ENCODE data around the gene ZFAND3. TPM values are rescaled to one million over a fixed set of nuclear protein-coding genes. Genes with fewer than 3 reads are reported as not detected.
A peak's percentile ranks its signal among the peaks of the same experiment; 100 is the strongest.

The ZFAND3 gene
- total and polyA plus RNA-seq, 10 of the 15 experiments (the other 5 are each of a cell fraction or from before 2014, with no cell fraction given), result 0.90 to 34.4 (median 16.3) TPM

DNA sequence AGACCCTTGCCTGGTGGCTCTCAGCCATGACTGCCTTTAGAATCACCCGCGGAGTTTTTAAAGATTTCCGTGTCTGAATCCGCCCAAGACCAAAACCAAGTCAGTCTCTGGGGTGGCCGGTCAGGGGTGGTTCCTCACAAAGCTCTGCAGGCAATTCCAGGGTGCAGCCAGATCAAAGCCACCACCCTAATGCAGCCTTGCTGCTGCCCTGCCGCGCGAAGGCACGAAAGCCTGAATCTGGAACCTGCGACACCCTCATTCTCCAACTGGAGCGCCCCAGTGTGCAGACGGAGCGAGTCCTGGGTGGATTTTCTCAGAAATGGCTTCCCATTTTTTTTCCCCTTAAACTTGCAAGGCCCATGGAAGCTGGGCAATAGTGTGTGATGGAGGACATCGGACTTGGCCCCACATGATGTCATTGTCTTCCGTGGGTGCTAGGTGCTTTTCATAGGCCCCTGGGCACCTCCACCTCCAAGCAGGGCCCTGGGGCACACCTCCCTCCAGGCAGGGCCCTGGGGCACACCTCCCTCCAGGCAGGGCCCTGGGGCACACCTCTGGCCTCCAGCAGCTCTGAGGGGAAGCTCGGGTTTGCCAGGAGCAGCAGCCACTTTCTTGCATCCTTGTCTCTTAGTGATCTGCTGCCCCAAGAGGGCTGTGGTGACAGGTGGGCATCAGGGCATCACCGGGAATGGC, 343.1 kb downstream of the ZFAND3 start:
- no peak overlapping the region for H3K27ac ChIP-seq (ENCODE audit: control insufficient read depth, insufficient read depth)
- intact Hi-C loops (cut with micrococcal nuclease; ENCODE audit: unreplicated experiment) (no loop called here), in situ Hi-C loops (cut with MboI) (no loop called here)
- ChIA-PET SMC1A (ENCODE audit: uncharacterized antibody, unreplicated experiment) (no interaction called here), CTCF (interaction anchor here (0.5 kb wide), 1 partner anchor 303 kb away, joined by 3 read pairs; no protein-coding TSS in a partner anchor), POLR2A (no interaction called here), RAD21 (ENCODE audit: unreplicated experiment) (no interaction called here)
- no peak for DNase-seq (ENCODE audit: low read depth, low spot score)
- peak; percentile 27; the same call in 1 of the 3 replicates for ATAC-seq
- no peak overlapping the region for H3K4me3 ChIP-seq
- no peaks in the 10 kb centered on the region; a peak in 2 of 4 replicates for H3K36me3 ChIP-seq (ENCODE audit: control insufficient read depth in 2 of 2, insufficient read depth in 2 of 2, low read length in 1 of 2)
- H3K9me3 ChIP-seq (replicated peaks; ENCODE audit: control insufficient read depth, insufficient read depth, low read length), result no peaks in the 10 kb centered on the region
- H3K27me3 ChIP-seq (replicated peaks in 1 of 2; ENCODE audit: control insufficient read depth in 2 of 2, insufficient read depth in 2 of 2, low read length in 1 of 2), result no peaks in the 10 kb centered on the region
- WGBS (ENCODE audit: insufficient coverage, insufficient replicate concordance, low lambda C conversion rate, missing lambda C conversion rate), result 89% methylated on average over 17 of the region's 17 CpGs
- H2AFZ ChIP-seq (ENCODE audit: control insufficient read depth, low read depth, low read length), result no peak overlapping the region
- H3K79me2 ChIP-seq (ENCODE audit: control insufficient read depth, insufficient read depth, low read length), result no peaks in the 10 kb centered on the region
- H4K20me1 ChIP-seq (ENCODE audit: control insufficient read depth, insufficient read depth), result no peaks in the 10 kb centered on the region
- no peak overlapping the region for H3K4me2 ChIP-seq (ENCODE audit: control insufficient read depth, insufficient read depth)
- no peaks in the 10 kb centered on the region for H3K4me1 ChIP-seq (ENCODE audit: control insufficient read depth, insufficient read depth, low read length)
- no TSS peak for BruUV-seq (replicated peaks)
- TF ChIP-seq SRF (IDR thresholded peaks at IDR 0.05; ENCODE audit: low read depth in 2 of 2, low read length in 2 of 2) (no peak), GABPA (IDR thresholded peaks at IDR 0.05; ENCODE audit: low read depth) (no peak), MXI1 (IDR thresholded peaks at IDR 0.05; ENCODE audit: low read depth, low read length) (no peak), RAD51 (IDR thresholded peaks at IDR 0.05) (no peak), FOS (IDR thresholded peaks at IDR 0.05; ENCODE audit: borderline replicate concordance, extremely low read depth, insufficient read length) (no peak), NR2C2 (IDR thresholded peaks at IDR 0.05; ENCODE audit: borderline replicate concordance, control insufficient read depth, insufficient read length, low read depth) (no peak), MYC (IDR thresholded peaks at IDR 0.05; ENCODE audit: insufficient read depth, insufficient read length, insufficient replicate concordance, low read length, severe bottlenecking) (no peak)
- TF ChIP-seq, protein P1, sequence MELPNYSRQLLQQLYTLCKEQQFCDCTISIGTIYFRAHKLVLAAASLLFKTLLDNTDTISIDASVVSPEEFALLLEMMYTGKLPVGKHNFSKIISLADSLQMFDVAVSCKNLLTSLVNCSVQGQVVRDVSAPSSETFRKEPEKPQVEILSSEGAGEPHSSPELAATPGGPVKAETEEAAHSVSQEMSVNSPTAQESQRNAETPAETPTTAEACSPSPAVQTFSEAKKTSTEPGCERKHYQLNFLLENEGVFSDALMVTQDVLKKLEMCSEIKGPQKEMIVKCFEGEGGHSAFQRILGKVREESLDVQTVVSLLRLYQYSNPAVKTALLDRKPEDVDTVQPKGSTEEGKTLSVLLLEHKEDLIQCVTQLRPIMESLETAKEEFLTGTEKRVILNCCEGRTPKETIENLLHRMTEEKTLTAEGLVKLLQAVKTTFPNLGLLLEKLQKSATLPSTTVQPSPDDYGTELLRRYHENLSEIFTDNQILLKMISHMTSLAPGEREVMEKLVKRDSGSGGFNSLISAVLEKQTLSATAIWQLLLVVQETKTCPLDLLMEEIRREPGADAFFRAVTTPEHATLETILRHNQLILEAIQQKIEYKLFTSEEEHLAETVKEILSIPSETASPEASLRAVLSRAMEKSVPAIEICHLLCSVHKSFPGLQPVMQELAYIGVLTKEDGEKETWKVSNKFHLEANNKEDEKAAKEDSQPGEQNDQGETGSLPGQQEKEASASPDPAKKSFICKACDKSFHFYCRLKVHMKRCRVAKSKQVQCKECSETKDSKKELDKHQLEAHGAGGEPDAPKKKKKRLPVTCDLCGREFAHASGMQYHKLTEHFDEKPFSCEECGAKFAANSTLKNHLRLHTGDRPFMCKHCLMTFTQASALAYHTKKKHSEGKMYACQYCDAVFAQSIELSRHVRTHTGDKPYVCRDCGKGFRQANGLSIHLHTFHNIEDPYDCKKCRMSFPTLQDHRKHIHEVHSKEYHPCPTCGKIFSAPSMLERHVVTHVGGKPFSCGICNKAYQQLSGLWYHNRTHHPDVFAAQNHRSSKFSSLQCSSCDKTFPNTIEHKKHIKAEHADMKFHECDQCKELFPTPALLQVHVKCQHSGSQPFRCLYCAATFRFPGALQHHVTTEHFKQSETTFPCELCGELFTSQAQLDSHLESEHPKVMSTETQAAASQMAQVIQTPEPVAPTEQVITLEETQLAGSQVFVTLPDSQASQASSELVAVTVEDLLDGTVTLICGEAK (IDR thresholded peaks at IDR 0.05; ENCODE audit: borderline replicate concordance), result no peak
- TF ChIP-seq, protein P2, sequence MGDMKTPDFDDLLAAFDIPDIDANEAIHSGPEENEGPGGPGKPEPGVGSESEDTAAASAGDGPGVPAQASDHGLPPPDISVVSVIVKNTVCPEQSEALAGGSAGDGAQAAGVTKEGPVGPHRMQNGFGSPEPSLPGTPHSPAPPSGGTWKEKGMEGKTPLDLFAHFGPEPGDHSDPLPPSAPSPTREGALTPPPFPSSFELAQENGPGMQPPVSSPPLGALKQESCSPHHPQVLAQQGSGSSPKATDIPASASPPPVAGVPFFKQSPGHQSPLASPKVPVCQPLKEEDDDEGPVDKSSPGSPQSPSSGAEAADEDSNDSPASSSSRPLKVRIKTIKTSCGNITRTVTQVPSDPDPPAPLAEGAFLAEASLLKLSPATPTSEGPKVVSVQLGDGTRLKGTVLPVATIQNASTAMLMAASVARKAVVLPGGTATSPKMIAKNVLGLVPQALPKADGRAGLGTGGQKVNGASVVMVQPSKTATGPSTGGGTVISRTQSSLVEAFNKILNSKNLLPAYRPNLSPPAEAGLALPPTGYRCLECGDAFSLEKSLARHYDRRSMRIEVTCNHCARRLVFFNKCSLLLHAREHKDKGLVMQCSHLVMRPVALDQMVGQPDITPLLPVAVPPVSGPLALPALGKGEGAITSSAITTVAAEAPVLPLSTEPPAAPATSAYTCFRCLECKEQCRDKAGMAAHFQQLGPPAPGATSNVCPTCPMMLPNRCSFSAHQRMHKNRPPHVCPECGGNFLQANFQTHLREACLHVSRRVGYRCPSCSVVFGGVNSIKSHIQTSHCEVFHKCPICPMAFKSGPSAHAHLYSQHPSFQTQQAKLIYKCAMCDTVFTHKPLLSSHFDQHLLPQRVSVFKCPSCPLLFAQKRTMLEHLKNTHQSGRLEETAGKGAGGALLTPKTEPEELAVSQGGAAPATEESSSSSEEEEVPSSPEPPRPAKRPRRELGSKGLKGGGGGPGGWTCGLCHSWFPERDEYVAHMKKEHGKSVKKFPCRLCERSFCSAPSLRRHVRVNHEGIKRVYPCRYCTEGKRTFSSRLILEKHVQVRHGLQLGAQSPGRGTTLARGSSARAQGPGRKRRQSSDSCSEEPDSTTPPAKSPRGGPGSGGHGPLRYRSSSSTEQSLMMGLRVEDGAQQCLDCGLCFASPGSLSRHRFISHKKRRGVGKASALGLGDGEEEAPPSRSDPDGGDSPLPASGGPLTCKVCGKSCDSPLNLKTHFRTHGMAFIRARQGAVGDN (IDR thresholded peaks at IDR 0.05), result no peak
- TF ChIP-seq, protein P3, sequence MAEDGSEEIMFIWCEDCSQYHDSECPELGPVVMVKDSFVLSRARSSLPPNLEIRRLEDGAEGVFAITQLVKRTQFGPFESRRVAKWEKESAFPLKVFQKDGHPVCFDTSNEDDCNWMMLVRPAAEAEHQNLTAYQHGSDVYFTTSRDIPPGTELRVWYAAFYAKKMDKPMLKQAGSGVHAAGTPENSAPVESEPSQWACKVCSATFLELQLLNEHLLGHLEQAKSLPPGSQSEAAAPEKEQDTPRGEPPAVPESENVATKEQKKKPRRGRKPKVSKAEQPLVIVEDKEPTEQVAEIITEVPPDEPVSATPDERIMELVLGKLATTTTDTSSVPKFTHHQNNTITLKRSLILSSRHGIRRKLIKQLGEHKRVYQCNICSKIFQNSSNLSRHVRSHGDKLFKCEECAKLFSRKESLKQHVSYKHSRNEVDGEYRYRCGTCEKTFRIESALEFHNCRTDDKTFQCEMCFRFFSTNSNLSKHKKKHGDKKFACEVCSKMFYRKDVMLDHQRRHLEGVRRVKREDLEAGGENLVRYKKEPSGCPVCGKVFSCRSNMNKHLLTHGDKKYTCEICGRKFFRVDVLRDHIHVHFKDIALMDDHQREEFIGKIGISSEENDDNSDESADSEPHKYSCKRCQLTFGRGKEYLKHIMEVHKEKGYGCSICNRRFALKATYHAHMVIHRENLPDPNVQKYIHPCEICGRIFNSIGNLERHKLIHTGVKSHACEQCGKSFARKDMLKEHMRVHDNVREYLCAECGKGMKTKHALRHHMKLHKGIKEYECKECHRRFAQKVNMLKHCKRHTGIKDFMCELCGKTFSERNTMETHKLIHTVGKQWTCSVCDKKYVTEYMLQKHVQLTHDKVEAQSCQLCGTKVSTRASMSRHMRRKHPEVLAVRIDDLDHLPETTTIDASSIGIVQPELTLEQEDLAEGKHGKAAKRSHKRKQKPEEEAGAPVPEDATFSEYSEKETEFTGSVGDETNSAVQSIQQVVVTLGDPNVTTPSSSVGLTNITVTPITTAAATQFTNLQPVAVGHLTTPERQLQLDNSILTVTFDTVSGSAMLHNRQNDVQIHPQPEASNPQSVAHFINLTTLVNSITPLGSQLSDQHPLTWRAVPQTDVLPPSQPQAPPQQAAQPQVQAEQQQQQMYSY (CRISPR knock-in tag; IDR thresholded peaks at IDR 0.05), result no peak
- H3K9ac ChIP-seq (ENCODE audit: control insufficient read depth, insufficient read depth, low read length), result no peak overlapping the region
- FAIRE-seq, result no peak
